Epithelial cell of esophagus (primary cell): ENCODE results near the gene UBTD2.
A peak's percentile ranks its signal among the peaks of the same experiment; 100 is the strongest.

Source experiments
- DNase-seq: peaks from one replicate; pipeline ENCODE4 v3.0.0; 2010; ENCODE audit warnings: low read depth
- H3K4me3 ChIP-seq: 2 replicates; pipeline ENCODE4 v1.5.1; 2011; ENCODE audit warnings: mild to moderate bottlenecking, low read length, control low read depth
- TF ChIP-seq, protein P1 (sequence below): IDR thresholded peaks from 2 replicates; pipeline ENCODE4 v1.5.1; 2011; ENCODE audit warnings: low read depth, mild to moderate bottlenecking, low read length, control low read depth, inconsistent platforms; ENCODE audit not compliant: insufficient read depth; ENCODE audit errors: missing control alignments

Gene UBTD2

GRCh38 chr5:172188033-172188892 is 95.3 kb downstream of the UBTD2 start, which contains the start of gene STK10:
TSS of gene STK10 (minus strand) at chr5:172188224. CDS start at chr5:172188042, 182 bp downstream.
- DNase-seq: peak; percentile 92
- peak within 1 kb of the TSS; percentile 64 for H3K4me3 ChIP-seq

DNA sequence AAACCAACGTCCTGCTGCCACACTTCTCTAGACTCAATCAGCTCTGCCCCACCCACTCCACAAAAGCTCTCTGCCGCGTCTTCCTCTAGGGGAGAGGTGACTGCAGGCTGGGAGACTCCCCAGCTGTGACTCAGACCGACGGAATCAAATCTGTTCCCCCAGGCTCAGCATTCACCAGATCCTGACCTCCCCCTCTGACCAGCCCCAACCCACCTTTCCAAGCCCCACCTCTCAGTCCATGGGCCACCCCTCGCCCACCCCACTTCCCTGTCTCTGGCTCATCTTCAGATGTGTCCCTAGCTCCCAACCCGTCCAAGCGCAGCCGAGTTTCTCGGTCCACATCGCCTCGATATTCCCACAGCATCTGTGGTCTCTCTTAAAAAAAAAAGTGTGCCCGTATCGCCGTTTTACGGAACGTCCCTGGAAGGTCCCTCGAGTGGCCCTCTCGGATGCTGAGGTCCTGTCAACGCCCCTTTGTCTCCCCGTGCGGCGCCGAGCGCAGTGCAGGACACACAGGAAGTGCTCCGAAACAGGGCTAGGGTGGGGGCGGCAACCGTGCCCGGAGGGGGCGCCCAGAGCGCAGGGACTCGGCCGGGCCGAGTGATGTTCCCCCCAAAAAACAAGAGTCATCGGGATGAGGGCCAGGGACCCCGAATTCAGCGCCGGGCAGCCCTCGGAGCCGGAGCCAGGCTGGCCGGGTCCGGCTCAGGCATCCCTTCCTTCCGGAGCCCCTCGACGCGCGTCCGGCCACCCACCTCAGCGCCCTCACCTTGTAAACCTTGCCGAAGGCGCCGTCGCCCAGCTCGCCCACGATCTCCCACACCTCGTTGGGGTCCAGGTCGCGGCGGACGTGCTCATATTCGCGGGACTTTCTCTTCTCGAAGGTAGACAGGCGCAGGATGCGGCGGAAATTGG is 96.2 kb downstream of the UBTD2 start:
- peak overlapping the region; percentile 64 for H3K4me3 ChIP-seq
- TF ChIP-seq, protein P1, sequence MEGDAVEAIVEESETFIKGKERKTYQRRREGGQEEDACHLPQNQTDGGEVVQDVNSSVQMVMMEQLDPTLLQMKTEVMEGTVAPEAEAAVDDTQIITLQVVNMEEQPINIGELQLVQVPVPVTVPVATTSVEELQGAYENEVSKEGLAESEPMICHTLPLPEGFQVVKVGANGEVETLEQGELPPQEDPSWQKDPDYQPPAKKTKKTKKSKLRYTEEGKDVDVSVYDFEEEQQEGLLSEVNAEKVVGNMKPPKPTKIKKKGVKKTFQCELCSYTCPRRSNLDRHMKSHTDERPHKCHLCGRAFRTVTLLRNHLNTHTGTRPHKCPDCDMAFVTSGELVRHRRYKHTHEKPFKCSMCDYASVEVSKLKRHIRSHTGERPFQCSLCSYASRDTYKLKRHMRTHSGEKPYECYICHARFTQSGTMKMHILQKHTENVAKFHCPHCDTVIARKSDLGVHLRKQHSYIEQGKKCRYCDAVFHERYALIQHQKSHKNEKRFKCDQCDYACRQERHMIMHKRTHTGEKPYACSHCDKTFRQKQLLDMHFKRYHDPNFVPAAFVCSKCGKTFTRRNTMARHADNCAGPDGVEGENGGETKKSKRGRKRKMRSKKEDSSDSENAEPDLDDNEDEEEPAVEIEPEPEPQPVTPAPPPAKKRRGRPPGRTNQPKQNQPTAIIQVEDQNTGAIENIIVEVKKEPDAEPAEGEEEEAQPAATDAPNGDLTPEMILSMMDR: no peak
- peak; percentile 92 for DNase-seq

More at GRCh38 chr5:172188033-172188892, 95.3 kb downstream of the UBTD2 start, which contains the start of gene STK10:
- TF ChIP-seq, protein P1: peak; percentile 65

GRCh38 chr5:172186114-172186695 is 97.4 kb downstream of the UBTD2 start:
- no peak overlapping the region for H3K4me3 ChIP-seq
- no peak for DNase-seq
- TF ChIP-seq, protein P1: no peak

DNA sequence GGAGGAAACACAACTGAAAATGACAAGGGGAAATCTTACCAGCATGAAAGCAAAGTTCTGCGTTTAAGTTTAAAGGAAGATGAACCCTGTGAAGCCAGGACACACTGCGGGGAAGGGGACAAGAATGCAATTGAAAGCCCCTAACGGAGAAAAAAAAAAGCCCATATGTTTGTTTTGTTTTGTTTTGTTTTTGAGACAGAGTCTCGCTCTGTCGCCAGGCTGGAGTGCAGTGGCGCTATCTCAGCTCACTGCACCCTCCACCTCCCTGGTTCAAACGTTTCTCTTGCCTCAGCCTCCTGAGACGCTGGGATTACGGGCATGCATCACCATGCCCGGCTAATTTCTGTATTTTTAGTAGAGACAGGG is 98.5 kb downstream of the UBTD2 start:
- no peak overlapping the region for H3K4me3 ChIP-seq
- TF ChIP-seq, protein P1: no peak
- no peak for DNase-seq

DNA sequence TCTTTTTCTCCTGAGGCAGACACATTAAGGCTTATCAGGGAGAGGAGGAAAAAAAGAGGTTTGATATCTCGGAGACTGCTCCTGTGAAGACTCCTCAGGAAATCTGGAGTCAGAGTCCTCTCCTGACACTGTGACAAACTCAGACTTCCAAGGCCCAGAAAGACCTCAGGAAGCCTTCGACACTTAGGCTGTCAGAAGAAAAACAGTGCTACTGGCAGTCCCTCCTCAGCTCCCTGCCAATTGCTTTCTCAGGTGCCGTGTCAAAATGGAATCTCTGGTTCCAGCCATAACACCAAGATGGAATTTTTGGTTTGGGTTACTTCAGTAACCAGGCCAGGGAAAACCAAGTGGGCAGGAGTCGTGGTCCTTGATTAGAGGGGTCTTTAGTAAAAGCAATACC is 99.7 kb downstream of the UBTD2 start:
- no peak overlapping the region for H3K4me3 ChIP-seq
- TF ChIP-seq, protein P1: no peak
- no peak for DNase-seq

DNA sequence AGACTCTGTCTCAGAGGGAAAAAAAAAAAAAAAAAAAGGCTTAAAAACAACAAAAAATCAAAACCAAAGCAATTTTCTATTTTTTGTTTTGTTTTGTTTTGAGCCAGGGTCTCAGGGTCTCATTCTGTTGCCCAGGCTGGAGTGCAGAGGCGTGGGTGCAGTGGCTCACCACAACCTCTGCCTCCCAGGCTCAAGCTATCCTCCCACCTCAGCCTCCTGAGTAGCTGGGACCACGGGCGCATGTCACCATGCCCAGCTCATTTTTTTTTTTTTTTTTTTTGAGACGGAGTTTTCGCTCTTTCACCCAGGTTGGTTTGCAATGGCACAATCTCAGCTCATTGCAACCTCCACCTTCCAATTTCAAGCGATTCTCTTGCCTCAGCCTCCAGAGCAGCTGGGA is 101.3 kb downstream of the UBTD2 start:
- TF ChIP-seq, protein P1: no peak
- H3K4me3 ChIP-seq: no peak overlapping the region

More for the DNA sequence above, 101.3 kb downstream of the UBTD2 start:
- no peak for DNase-seq
